ENCODE results near the gene H2BK1.

Gene H2BK1

DNA sequence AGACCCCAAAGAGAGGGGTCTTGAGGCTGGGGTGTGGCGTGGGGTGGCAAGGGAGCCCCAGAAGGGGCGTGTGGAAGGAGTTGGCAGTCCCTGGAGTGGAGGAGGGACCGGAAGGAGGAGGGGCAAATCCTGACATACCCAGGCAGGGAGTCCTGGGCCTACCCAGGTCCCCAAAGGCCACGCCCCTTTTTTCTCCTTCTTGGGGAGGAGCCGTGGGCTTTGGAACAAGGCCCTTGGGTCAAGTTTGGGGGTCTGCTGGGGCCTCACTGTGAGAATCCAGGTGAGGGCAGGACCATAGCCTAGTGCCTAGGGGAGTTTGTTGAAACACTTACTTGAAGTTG is 39.4 kb upstream of the H2BK1 start:
- Histone ChIP-seq H3K27ac (ENCODE audit: low read depth, low read length) (peak overlapping the region; percentile 93), H3K27me3 (ENCODE audit: control insufficient read depth, insufficient read depth, low read length) (peaks cover 10% of the 10 kb centered on the region), H3K36me3 (ENCODE audit: control insufficient read depth, insufficient read depth, low read length) (no peaks in the 10 kb centered on the region), H3K4me3 (ENCODE audit: low read length) (peak overlapping the region; percentile 65), H3K9ac (ENCODE audit: low read length) (no peak overlapping the region), H3K4me1 (ENCODE audit: control insufficient read depth, insufficient read depth, low read length) (peaks cover 41% of the 10 kb centered on the region)

- Histone ChIP-seq H3K9ac (ENCODE audit: low read length) (peak overlapping the region; percentile 47), H3K4me1 (ENCODE audit: control insufficient read depth, insufficient read depth, low read length) (peaks cover 45% of the 10 kb centered on the region), H3K27ac (ENCODE audit: low read depth, low read length) (peak overlapping the region; percentile 93), H3K36me3 (ENCODE audit: control insufficient read depth, insufficient read depth, low read length) (no peaks in the 10 kb centered on the region), H3K4me3 (ENCODE audit: low read length) (peak overlapping the region; percentile 65), H3K27me3 (ENCODE audit: control insufficient read depth, insufficient read depth, low read length) (peaks cover 10% of the 10 kb centered on the region)
These were observed 38.9 kb upstream of the H2BK1 start for GRCh38 chr7:151249034-151249731.

DNA sequence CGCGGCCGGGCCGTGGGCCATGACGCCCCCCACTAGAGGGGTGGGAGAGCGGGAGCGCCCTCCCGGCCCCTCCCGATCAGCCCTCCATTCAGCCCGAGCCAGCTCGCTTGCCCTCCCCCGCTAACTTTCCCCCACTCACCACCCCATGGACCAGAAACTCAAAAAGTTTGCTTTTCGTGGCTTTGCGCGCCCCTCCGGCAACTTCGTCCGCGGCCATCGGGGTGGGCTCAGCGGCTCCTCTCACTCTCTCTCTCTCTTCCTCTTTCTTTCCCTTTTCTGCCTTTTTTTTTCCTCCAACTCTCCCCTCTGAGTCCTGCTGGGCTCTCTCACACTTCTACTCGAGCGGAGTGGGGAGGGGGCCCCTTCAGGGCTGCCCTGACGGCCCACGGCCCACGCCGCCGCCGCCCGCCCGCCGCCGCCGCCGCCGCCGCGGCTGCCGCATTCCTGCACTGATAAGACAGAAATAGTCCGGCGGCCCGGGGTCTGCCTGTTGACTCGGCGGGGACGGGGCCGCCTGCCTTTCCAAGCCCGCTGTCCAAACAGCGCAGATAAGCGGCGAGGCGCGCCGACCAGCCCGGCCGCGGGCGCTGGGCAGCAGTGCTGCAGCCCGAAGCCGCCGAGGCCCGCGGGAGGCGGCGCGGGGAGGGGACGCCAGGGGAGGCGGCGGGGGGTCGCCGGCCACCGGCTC is 38.2 kb upstream of the H2BK1 start, which contains the start of gene SMARCD3:
TSS of gene SMARCD3 (minus strand) at position 349 of the 688 bp plus-strand sequence. CDS start at position 217, 132 bp downstream.
- H3K4me1 ChIP-seq (ENCODE audit: control insufficient read depth, insufficient read depth, low read length), result peaks cover 50% of the 10 kb centered on the region
- H3K27me3 ChIP-seq (ENCODE audit: control insufficient read depth, insufficient read depth, low read length), result peaks cover 13% of the 10 kb centered on the region
- peak within 1 kb of the TSS; percentile 93 for H3K27ac ChIP-seq (ENCODE audit: low read depth, low read length)
- H3K36me3 ChIP-seq (ENCODE audit: control insufficient read depth, insufficient read depth, low read length), result no peaks in the 10 kb centered on the region
- peak within 1 kb of the TSS; percentile 75 for H3K4me3 ChIP-seq (ENCODE audit: low read length)
- H3K9ac ChIP-seq (ENCODE audit: low read length), result peak within 1 kb of the TSS; percentile 50

DNA sequence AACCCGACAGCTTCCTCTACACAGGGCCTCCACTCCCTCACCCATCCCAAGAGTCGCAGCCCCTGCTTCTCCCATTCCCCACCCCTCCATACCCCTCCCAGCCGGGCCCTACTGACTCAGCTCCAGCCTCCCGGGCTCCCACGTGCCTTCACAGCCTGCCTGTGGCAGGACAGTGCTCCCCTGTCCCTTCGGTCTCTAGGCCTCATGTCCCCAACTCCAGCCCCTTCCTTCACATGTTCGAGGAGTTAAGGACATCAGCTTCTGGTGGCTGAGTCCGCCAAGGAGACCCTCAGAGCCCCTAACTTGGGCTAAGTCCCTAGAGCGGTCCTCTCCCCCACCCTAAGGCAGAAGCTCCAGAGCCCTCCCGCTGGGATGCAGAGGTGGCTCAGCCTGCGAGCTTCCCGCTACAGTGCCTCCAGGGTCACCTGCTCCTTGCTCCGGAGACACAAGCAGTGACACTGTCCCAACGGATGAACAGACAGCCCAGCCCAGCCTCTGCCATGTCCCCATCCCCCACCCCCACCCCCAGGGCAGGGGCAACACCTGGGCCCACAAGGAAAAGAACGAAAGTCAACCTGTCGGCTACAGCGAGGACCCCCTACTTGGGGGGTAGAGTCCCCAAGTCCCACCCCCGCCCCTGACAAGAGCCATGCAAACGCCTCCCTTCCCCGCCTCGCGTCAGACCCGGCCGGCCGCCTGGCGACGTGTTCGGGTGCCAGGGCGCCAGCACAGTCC is 37.5 kb upstream of the H2BK1 start:
- Histone ChIP-seq H3K36me3 (ENCODE audit: control insufficient read depth, insufficient read depth, low read length) (no peaks in the 10 kb centered on the region), H3K4me3 (ENCODE audit: low read length) (peak overlapping the region; percentile 75), H3K9ac (ENCODE audit: low read length) (peak overlapping the region; percentile 50), H3K4me1 (ENCODE audit: control insufficient read depth, insufficient read depth, low read length) (peaks cover 45% of the 10 kb centered on the region), H3K27me3 (ENCODE audit: control insufficient read depth, insufficient read depth, low read length) (peaks cover 13% of the 10 kb centered on the region), H3K27ac (ENCODE audit: low read depth, low read length) (peak overlapping the region; percentile 84)

GRCh38 chr7:151246851-151247580 is 36.7 kb upstream of the H2BK1 start:
- peak overlapping the region; percentile 75 for H3K4me3 ChIP-seq (ENCODE audit: low read length)
- peak overlapping the region; percentile 84 for H3K27ac ChIP-seq (ENCODE audit: low read depth, low read length)
- no peak overlapping the region for H3K9ac ChIP-seq (ENCODE audit: low read length)
- no peaks in the 10 kb centered on the region for H3K36me3 ChIP-seq (ENCODE audit: control insufficient read depth, insufficient read depth, low read length)
- H3K4me1 ChIP-seq (ENCODE audit: control insufficient read depth, insufficient read depth, low read length), result peaks cover 41% of the 10 kb centered on the region
- peaks cover 13% of the 10 kb centered on the region for H3K27me3 ChIP-seq (ENCODE audit: control insufficient read depth, insufficient read depth, low read length)

DNA sequence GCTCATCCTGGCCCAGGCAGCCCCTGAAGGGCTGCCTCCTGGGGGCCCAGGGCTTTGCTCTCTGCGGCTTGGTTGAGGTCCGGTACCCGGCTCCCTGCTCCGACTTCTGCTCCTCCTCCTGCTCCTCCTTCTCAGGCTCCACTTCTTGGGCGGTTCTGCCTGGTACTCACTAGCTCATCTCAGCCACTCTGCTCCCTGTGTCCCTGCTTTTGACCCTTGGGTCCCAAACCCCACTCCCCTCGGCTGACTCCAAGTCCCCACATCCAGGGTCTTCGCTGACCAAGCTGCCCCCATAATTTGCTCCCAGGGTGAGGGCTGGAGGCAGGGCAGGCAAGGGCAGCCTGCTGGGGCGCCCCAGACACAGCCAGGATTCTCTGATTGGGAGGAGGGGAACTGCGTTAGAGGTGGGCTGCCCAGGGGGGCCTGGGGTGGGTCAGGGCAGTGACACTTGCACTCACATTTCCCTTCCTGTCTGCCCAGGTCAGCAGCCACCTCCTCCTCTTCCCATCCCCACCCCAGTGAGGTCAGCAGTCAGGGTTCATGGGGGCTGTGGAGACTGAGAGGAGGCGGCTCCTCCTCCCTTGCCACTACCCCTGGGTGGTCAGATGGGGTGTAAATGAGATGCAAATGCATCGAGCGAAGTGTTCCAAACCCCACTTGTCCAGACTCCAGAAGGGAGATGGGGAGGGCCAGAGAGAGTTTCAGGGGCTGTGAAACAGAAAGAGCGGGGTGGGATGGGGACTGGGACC is 36.0 kb upstream of the H2BK1 start:
- Histone ChIP-seq H3K27ac (ENCODE audit: low read depth, low read length) (no peak overlapping the region), H3K9ac (ENCODE audit: low read length) (no peak overlapping the region), H3K4me3 (ENCODE audit: low read length) (no peak overlapping the region), H3K27me3 (ENCODE audit: control insufficient read depth, insufficient read depth, low read length) (peaks cover 13% of the 10 kb centered on the region), H3K4me1 (ENCODE audit: control insufficient read depth, insufficient read depth, low read length) (peaks cover 41% of the 10 kb centered on the region), H3K36me3 (ENCODE audit: control insufficient read depth, insufficient read depth, low read length) (no peaks in the 10 kb centered on the region)

GRCh38 chr7:151245360-151246101 is 35.2 kb upstream of the H2BK1 start:
- H3K27ac ChIP-seq (ENCODE audit: low read depth, low read length), result no peak overlapping the region
- peak overlapping the region; percentile 57 for H3K4me3 ChIP-seq (ENCODE audit: low read length)
- peaks cover 13% of the 10 kb centered on the region for H3K27me3 ChIP-seq (ENCODE audit: control insufficient read depth, insufficient read depth, low read length)
- peaks cover 34% of the 10 kb centered on the region for H3K4me1 ChIP-seq (ENCODE audit: control insufficient read depth, insufficient read depth, low read length)
- no peak overlapping the region for H3K9ac ChIP-seq (ENCODE audit: low read length)
- H3K36me3 ChIP-seq (ENCODE audit: control insufficient read depth, insufficient read depth, low read length), result no peaks in the 10 kb centered on the region

DNA sequence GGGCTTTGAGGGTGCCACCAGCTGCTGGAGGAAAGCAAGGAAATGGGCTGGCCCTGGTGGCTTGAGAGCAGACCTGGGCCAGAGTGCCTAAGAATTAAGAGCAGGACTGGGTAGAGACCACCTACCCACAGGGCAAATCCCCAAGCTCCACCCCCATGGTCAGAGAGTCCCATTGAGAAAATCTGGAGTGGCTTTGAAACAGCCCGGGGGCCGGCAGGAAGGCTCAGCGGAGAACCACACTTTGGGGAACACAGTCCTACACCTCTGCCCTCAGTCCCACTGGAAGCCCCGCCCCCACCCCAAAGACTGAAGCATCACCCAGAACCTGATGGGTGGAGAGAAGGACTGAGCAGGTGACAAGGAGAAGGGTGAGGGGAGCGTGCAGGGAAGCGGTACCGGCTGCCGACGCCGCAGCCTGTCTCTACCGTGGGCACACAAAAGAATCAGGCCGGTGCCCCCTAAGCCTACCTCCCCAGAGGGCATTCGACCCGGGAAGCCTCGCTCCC is 34.6 kb upstream of the H2BK1 start:
- Histone ChIP-seq H3K27me3 (ENCODE audit: control insufficient read depth, insufficient read depth, low read length) (peaks cover 13% of the 10 kb centered on the region), H3K9ac (ENCODE audit: low read length) (no peak overlapping the region), H3K4me3 (ENCODE audit: low read length) (peak overlapping the region; percentile 57), H3K4me1 (ENCODE audit: control insufficient read depth, insufficient read depth, low read length) (peaks cover 28% of the 10 kb centered on the region), H3K36me3 (ENCODE audit: control insufficient read depth, insufficient read depth, low read length) (peaks cover 2% of the 10 kb centered on the region), H3K27ac (ENCODE audit: low read depth, low read length) (no peak overlapping the region)

DNA sequence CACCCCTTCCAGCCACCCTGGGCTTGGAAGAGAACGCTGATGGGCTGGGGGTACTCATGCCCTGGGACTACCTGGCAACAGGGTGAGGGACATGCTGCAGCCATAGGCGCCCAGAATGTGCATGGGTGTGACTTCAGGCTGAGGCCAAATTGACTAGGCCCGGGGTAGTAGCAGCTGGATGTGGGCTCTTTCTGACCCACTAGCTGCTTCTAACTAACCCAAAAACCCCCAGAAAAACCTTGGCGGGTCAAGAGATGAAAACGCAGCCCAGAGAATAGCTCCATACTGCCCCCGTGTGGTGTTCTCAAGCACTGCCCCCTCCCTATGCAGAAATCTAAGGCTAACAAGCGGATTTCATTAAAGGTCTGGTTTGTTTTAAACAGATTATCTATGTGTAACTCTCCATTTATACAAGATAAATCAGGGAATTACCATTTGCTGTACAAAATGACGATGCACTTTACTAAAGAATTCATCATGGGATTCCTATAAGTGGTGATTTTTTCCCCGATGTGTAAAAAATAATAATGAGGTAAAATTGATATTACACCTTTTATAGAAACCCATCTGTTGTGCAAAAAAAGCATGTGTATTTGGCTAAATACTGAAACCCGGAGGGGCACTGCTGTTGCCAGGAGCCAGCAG is 34.0 kb upstream of the H2BK1 start:
- Histone ChIP-seq H3K9ac (ENCODE audit: low read length) (no peak overlapping the region), H3K4me3 (ENCODE audit: low read length) (peak overlapping the region; percentile 57), H3K36me3 (ENCODE audit: control insufficient read depth, insufficient read depth, low read length) (peaks cover 5% of the 10 kb centered on the region), H3K4me1 (ENCODE audit: control insufficient read depth, insufficient read depth, low read length) (peaks cover 24% of the 10 kb centered on the region), H3K27ac (ENCODE audit: low read depth, low read length) (no peak overlapping the region), H3K27me3 (ENCODE audit: control insufficient read depth, insufficient read depth, low read length) (peaks cover 13% of the 10 kb centered on the region)

DNA sequence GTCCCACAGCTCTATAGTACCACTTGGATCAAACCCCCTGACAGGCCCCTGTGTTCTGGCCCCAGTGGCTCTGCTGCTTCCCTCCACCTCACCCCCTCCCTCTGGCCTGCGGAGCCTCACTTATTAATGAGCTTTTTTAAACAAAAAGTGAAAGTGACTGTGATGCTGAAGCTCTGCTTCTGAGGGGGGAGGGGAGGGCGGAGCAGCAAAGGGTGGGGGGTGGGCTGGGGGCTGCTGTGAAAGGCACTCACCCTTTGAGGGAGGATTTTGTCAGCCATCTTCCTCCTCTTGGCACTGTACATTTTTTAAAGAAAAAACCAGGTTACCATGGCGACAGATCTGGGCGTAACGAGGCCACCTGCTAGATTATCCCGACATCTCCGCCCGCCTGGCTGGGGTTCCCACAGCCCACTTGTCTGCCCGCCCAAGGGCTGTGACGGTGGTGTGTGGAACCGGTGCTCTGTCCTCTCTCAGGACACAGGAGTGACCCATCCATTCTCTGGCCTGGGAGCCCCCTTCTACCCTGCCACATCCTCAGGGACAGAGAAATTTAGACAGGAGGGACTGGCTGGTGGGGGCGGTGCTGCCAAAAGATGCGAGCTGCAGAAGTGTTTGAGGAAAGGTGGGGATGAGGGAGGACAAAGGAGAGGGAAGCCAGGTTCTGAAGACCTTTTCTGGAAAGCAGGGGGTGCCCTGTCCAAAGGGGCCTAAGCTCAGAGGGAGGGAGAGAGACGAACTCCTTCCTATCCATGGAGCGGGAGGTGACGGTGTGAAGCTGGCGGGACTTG is 33.3 kb upstream of the H2BK1 start:
- Histone ChIP-seq H3K27ac (ENCODE audit: low read depth, low read length) (no peak overlapping the region), H3K4me1 (ENCODE audit: control insufficient read depth, insufficient read depth, low read length) (peaks cover 24% of the 10 kb centered on the region), H3K36me3 (ENCODE audit: control insufficient read depth, insufficient read depth, low read length) (peaks cover 8% of the 10 kb centered on the region), H3K9ac (ENCODE audit: low read length) (no peak overlapping the region), H3K27me3 (ENCODE audit: control insufficient read depth, insufficient read depth, low read length) (peaks cover 13% of the 10 kb centered on the region), H3K4me3 (ENCODE audit: low read length) (no peak overlapping the region)

Data from rectal smooth muscle tissue (tissue), 1 donor.